HCT116 (cell line): ENCODE data around the gene IL1RAPL1. TPM values are rescaled to one million over a fixed set of nuclear protein-coding genes. Genes with fewer than 3 reads are reported as not detected.

Source experiments
- ATAC-seq: fragments of 200-7000 bp; cut with Tn5 transposase; 2 replicates; pipeline ENCODE4 v1.9.1; 2020; ENCODE audit warnings: mild to moderate bottlenecking, moderate library complexity
- BruUV-seq: library from RNA; stranded (reverse); fragments of 400-500 nt; replicated peaks from 2 replicates; lab custom pipeline; 2021; lab: Mats Ljungman, UMichigan
- CTCF ChIA-PET: fragments of 300-600 bp; sonication (Branson Sonifier 250); formaldehyde crosslinking; loops from one replicate; lab custom pipeline; 2021; ENCODE audit warnings: antibody characterized with exemption; lab: Charles Lee
- POLR2A ChIA-PET: fragments of 300-600, 350-600 bp; sonication (Branson Sonifier 250); formaldehyde crosslinking; loops from one replicate; lab custom pipeline; 2021; ENCODE audit warnings: antibody characterized with exemption; lab: Charles Lee
- RAD21 ChIA-PET, 2 experiments: fragments of 300-600 bp; sonication (Branson Sonifier 250); formaldehyde crosslinking; loops; one replicate each; lab custom pipeline; 2023; ENCODE audit warnings: low total read pairs in 2 of 2; ENCODE audit not compliant: uncharacterized antibody in 2 of 2, unreplicated experiment in 2 of 2, low non-redundant PET in 1 of 2; lab: Charles Lee
- DNase-seq: peaks from one replicate; pipeline ENCODE4 v3.0.0-alpha.2; 2010; ENCODE audit warnings: low read depth, low spot score
- H2AFZ ChIP-seq: fragments of 200-600 bp; shearing (Covaris generic), sonication (generic); 2 replicates; pipeline ENCODE4 v1.6.1; 2017; ENCODE audit warnings: low read depth, mixed run types, mixed read lengths, antibody characterized with exemption, low read length; ENCODE audit not compliant: poor library complexity, severe bottlenecking
- H3K27ac ChIP-seq: 2 replicates; pipeline ENCODE4 v1.5.1; 2012; ENCODE audit warnings: low read depth, low read length
- H3K27me3 ChIP-seq: fragments of 200-600 bp; sonication (generic); 2 replicates; pipeline ENCODE4 v1.6.1; 2016; ENCODE audit warnings: mixed run types, low read length, mixed read lengths; ENCODE audit not compliant: insufficient read depth
- H3K36me3 ChIP-seq, 2 experiments: fragments of 200-500 bp in 1 of 2; fragments of 200-600 bp in 1 of 2; sonication (Bioruptor generic) in 1 of 2; sonication (generic) in 1 of 2; 2 replicates each; pipeline versions ENCODE4 v1.5.1 to v1.6.1; 2014 to 2016; ENCODE audit warnings: low read length in 2 of 2, inconsistent platforms in 1 of 2, mixed read lengths in 1 of 2, mixed run types in 1 of 2; ENCODE audit not compliant: insufficient read depth in 2 of 2, control insufficient read depth in 1 of 2
- H3K4me1 ChIP-seq, 2 experiments: fragments of 200-600 bp in 1 of 2; sonication (generic) in 1 of 2; 2 replicates each; pipeline versions ENCODE4 v1.5.1 to v1.6.1; 2012 to 2017; ENCODE audit warnings: low read length in 2 of 2, inconsistent platforms in 1 of 2, mild to moderate bottlenecking in 1 of 2, mixed read lengths in 1 of 2, mixed run types in 1 of 2, moderate library complexity in 1 of 2; ENCODE audit not compliant: insufficient read depth in 2 of 2, control insufficient read depth in 1 of 2
- H3K4me2 ChIP-seq: fragments of 200-600 bp; sonication (generic); 2 replicates; pipeline ENCODE4 v1.6.1; 2017; ENCODE audit warnings: mixed run types, low read length, mixed read lengths
- H3K4me3 ChIP-seq, 2 experiments: fragments of 200-600 bp in 1 of 2; sonication (generic) in 1 of 2; replicated peaks in 1 of 2; 2 replicates each; pipeline ENCODE4 v1.5.1; 2011 to 2016; ENCODE audit warnings: low read length in 2 of 2, control low read depth in 1 of 2, low read depth in 1 of 2, mild to moderate bottlenecking in 1 of 2, mixed read lengths in 1 of 2, mixed run types in 1 of 2
- H3K79me2 ChIP-seq: fragments of 200-600 bp; sonication (generic); 2 replicates; pipeline ENCODE4 v1.6.1; 2017; ENCODE audit warnings: mild to moderate bottlenecking, mixed run types, low read length, moderate library complexity, mixed read lengths; ENCODE audit not compliant: insufficient read depth
- H3K9ac ChIP-seq: fragments of 200-600 bp; sonication (generic); 2 replicates; pipeline ENCODE4 v1.6.1; 2016; ENCODE audit warnings: low read length, mixed read lengths
- H3K9me2 ChIP-seq: fragments of 200-600 bp; sonication (generic), shearing (Covaris generic); 2 replicates; pipeline ENCODE4 v1.6.1; 2017; ENCODE audit warnings: mixed run types, mild to moderate bottlenecking, moderate library complexity; ENCODE audit not compliant: insufficient read depth
- H3K9me3 ChIP-seq, 2 experiments: fragments of 200-500 bp in 1 of 2; fragments of 200-600 bp in 1 of 2; sonication (Bioruptor generic) in 1 of 2; sonication (generic) in 1 of 2; 2 replicates each; pipeline ENCODE4 v1.6.1; 2014 to 2017; ENCODE audit warnings: low read length in 2 of 2, mixed read lengths in 2 of 2, inconsistent platforms in 1 of 2, low read depth in 1 of 2, mild to moderate bottlenecking in 1 of 2, mixed run types in 1 of 2, moderate library complexity in 1 of 2; ENCODE audit not compliant: control insufficient read depth in 1 of 2, insufficient read depth in 1 of 2
- H4K20me1 ChIP-seq: fragments of 200-600 bp; sonication (generic), shearing (Covaris generic); 2 replicates; pipeline ENCODE4 v1.6.1; 2017; ENCODE audit warnings: mixed run types, mild to moderate bottlenecking, moderate library complexity; ENCODE audit not compliant: insufficient read depth
- EGR1 ChIP-seq: IDR thresholded peaks from 2 replicates; pipeline ENCODE4 v1.6.1; 2012; ENCODE audit warnings: low read depth
- EZH2phosphoT487 ChIP-seq: fragments of 200-600 bp; IDR thresholded peaks from 2 replicates; pipeline ENCODE4 v1.6.1; 2018; ENCODE audit warnings: antibody characterized with exemption, borderline replicate concordance
- FOSL1 ChIP-seq: IDR thresholded peaks from 2 replicates; pipeline ENCODE4 v1.6.1; 2012; ENCODE audit warnings: low read depth
- POLR2A ChIP-seq: IDR thresholded peaks from 2 replicates; pipeline ENCODE4 v1.7.0; 2011; ENCODE audit warnings: borderline replicate concordance; ENCODE audit not compliant: insufficient read depth, insufficient read length; ENCODE audit errors: extremely low read depth
- ZFX ChIP-seq: fragments of 450-650 bp; IDR thresholded peaks from 2 replicates; pipeline ENCODE4 v1.6.1; 2017
- intact Hi-C: fragments of 100-400 bp; cut with micrococcal nuclease; formaldehyde crosslinking; loops from 2 replicates; pipeline ENCODE4 v1.10.0; 2022
- total RNA-seq: library from RNA; stranded (reverse); gene quantifications from one replicate; pipeline ENCODE4 v1.2.1, GENCODE V29; 2021; ENCODE audit not compliant: unreplicated experiment
- TF ChIP-seq, protein P1 (sequence below): IDR thresholded peaks from 2 replicates; pipeline ENCODE4 v1.6.1; 2012
- TF ChIP-seq, protein P2 (sequence below), 3 experiments: fragments of 200-600 bp in 1 of 3; sonication (generic) in 1 of 3; IDR thresholded peaks in 2 of 3; conservative IDR thresholded peaks in 1 of 3; 2 replicates each; pipeline ENCODE4 v1.5.1; 2012 to 2017; ENCODE audit warnings: low read depth in 2 of 3, low read length in 2 of 3, antibody characterized with exemption in 1 of 3, borderline replicate concordance in 1 of 3, control low read depth in 1 of 3, mild to moderate bottlenecking in 1 of 3, mixed read lengths in 1 of 3, mixed run types in 1 of 3, moderate library complexity in 1 of 3; ENCODE audit not compliant: insufficient read depth in 1 of 3

The IL1RAPL1 gene
- total RNA-seq, 1 experiment from 2014 or later: 2.8 TPM

DNA sequence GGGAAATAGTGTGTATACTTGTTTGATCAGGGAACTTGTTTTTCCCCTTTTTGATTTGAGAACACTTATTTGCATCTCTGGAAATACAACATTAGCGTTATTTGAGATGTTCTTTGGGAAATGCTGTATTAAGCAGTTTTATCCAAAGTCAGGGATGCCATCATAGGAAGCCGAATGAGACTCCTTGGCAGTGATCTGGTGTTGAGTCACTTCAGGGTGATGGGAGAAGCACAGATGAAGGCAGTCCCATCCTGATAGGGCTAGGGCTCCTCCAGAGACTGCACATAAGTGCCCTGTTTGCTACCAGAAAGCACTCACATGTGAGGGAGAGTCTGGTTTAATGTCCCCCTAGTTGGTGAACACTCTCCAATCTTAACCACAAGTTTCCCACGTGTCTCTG, 62.3 kb downstream of the IL1RAPL1 start:
- Histone ChIP-seq H3K27me3 (no peaks in the 10 kb centered on the region), H3K9me3 (no peaks in the 10 kb centered on the region), H3K79me2 (no peaks in the 10 kb centered on the region), H2AFZ (no peak overlapping the region), H4K20me1 (no peaks in the 10 kb centered on the region), H3K9me2 (no peaks in the 10 kb centered on the region), H3K27ac (no peak overlapping the region), H3K4me1 (no peaks in the 10 kb centered on the region), H3K36me3 (no peaks in the 10 kb centered on the region), H3K9ac (no peak overlapping the region), H3K4me2 (no peak overlapping the region), H3K4me3 (no peak overlapping the region)
- no peak for TF ChIP-seq EZH2phosphoT487
- no peak for TF ChIP-seq EGR1
- ChIA-PET POLR2A (no interaction called here), RAD21 (no interaction called here), CTCF (no interaction called here)
- intact Hi-C loops: no loop called here
- BruUV-seq: no TSS peak
- DNase-seq (no peak), ATAC-seq (no peak)

DNA sequence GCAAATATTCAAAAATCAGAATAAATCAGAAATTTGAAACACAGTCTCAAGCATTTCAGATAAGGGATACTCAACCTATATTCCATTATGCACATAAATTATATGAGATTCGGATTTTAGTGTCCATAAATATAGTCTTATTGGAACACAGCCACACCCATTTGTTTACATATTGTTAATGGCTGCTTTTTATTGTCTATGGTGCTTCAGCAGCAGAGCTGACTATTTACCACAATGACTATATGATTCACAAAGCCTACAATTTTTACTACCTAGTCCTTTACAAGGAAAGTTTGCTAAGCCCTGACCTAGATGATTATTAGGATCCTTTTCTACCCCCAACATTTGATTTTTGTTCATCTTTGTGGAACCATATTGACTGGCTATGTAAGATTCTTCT, 63.9 kb downstream of the IL1RAPL1 start:
- H3K4me2 ChIP-seq: no peak overlapping the region
- CTCF ChIA-PET: no interaction called here
- RAD21 ChIA-PET: no interaction called here
- H3K79me2 ChIP-seq: no peaks in the 10 kb centered on the region
- no peaks in the 10 kb centered on the region for H3K36me3 ChIP-seq
- H4K20me1 ChIP-seq: no peaks in the 10 kb centered on the region
- intact Hi-C loops: no loop called here
- no peaks in the 10 kb centered on the region for H3K4me1 ChIP-seq
- H3K27me3 ChIP-seq: no peaks in the 10 kb centered on the region
- H3K4me3 ChIP-seq: no peak overlapping the region
- no peak overlapping the region for H3K27ac ChIP-seq
- no peak for TF ChIP-seq POLR2A
- TF ChIP-seq EGR1: no peak
- TF ChIP-seq, protein P1, sequence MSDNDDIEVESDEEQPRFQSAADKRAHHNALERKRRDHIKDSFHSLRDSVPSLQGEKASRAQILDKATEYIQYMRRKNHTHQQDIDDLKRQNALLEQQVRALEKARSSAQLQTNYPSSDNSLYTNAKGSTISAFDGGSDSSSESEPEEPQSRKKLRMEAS: no peak
- TF ChIP-seq, protein P2, sequence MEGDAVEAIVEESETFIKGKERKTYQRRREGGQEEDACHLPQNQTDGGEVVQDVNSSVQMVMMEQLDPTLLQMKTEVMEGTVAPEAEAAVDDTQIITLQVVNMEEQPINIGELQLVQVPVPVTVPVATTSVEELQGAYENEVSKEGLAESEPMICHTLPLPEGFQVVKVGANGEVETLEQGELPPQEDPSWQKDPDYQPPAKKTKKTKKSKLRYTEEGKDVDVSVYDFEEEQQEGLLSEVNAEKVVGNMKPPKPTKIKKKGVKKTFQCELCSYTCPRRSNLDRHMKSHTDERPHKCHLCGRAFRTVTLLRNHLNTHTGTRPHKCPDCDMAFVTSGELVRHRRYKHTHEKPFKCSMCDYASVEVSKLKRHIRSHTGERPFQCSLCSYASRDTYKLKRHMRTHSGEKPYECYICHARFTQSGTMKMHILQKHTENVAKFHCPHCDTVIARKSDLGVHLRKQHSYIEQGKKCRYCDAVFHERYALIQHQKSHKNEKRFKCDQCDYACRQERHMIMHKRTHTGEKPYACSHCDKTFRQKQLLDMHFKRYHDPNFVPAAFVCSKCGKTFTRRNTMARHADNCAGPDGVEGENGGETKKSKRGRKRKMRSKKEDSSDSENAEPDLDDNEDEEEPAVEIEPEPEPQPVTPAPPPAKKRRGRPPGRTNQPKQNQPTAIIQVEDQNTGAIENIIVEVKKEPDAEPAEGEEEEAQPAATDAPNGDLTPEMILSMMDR (IDR thresholded peaks at IDR 0.05 in 2 of 3, conservative IDR thresholded peaks at IDR 0.05 in 1 of 3; ENCODE audit: borderline replicate concordance in 1 of 3, insufficient read depth in 1 of 3, low read depth in 2 of 3, low read length in 2 of 3): no peak
- TF ChIP-seq ZFX: no peak
- TF ChIP-seq FOSL1: no peak
- POLR2A ChIA-PET: no interaction called here
- DNase-seq: no peak
- BruUV-seq: no TSS peak
- ATAC-seq: no peak
- no peaks in the 10 kb centered on the region for H3K9me2 ChIP-seq
- no peaks in the 10 kb centered on the region for H3K9me3 ChIP-seq
- no peak overlapping the region for H2AFZ ChIP-seq
- no peak overlapping the region for H3K9ac ChIP-seq
